H9 (cell line): ENCODE measurements around the gene LITAF. TPM values are rescaled to one million over a fixed set of nuclear protein-coding genes. Genes with fewer than 3 reads are reported as not detected.

Experiments
- DNase-seq: peaks from one replicate; pipeline ENCODE4 v3.0.0-alpha.2; 2017
- H2AFZ ChIP-seq: one replicate; pipeline ENCODE4 v1.6.1; 2013; ENCODE audit warnings: mild to moderate bottlenecking, low read length, control low read depth, moderate library complexity
- H2AK5ac ChIP-seq: 2 replicates; pipeline ENCODE4 v1.6.1; 2013; ENCODE audit warnings: low read length, control low read depth, mixed read lengths; ENCODE audit not compliant: insufficient read length
- H2BK120ac ChIP-seq: one replicate; pipeline ENCODE4 v1.6.1; 2013; ENCODE audit warnings: low read depth, mild to moderate bottlenecking, low read length, control low read depth, inconsistent platforms; ENCODE audit not compliant: poor library complexity, severe bottlenecking
- H2BK12ac ChIP-seq: 2 replicates; pipeline ENCODE4 v1.6.1; 2013; ENCODE audit warnings: low read length, control low read depth, mixed read lengths, low read depth; ENCODE audit not compliant: insufficient read length
- H2BK15ac ChIP-seq: 2 replicates; pipeline ENCODE4 v1.6.1; 2013; ENCODE audit warnings: low read depth, low read length, control low read depth
- H2BK20ac ChIP-seq: one replicate; pipeline ENCODE4 v1.6.1; 2013; ENCODE audit warnings: low read depth, mild to moderate bottlenecking, low read length, control low read depth, inconsistent platforms; ENCODE audit not compliant: poor library complexity, severe bottlenecking
- H2BK5ac ChIP-seq: 2 replicates; pipeline ENCODE4 v1.6.1; 2013; ENCODE audit warnings: low read length, control low read depth, mixed read lengths; ENCODE audit not compliant: insufficient read length
- H3K14ac ChIP-seq: 2 replicates; pipeline ENCODE4 v1.6.1; 2013; ENCODE audit warnings: low read length, control low read depth; ENCODE audit not compliant: insufficient read depth
- H3K18ac ChIP-seq: 2 replicates; pipeline ENCODE4 v1.6.1; 2013; ENCODE audit warnings: low read depth, mild to moderate bottlenecking, mixed read lengths, low read length, control low read depth; ENCODE audit not compliant: insufficient read length
- H3K23ac ChIP-seq: 2 replicates; pipeline ENCODE4 v1.6.1; 2013; ENCODE audit warnings: low read length, control low read depth, mixed read lengths, low read depth; ENCODE audit not compliant: insufficient read length
- H3K23me2 ChIP-seq: 2 replicates; pipeline ENCODE4 v1.6.1; 2013; ENCODE audit warnings: low read depth, mild to moderate bottlenecking, mixed read lengths, low read length, control low read depth; ENCODE audit not compliant: insufficient read length, poor library complexity, severe bottlenecking
- H3K27ac ChIP-seq: 2 replicates; pipeline ENCODE4 v1.5.1; 2013; ENCODE audit warnings: low read length, control low read depth, mixed read lengths, low read depth; ENCODE audit not compliant: insufficient read length
- H3K27me3 ChIP-seq: 2 replicates; pipeline ENCODE4 v1.6.1; 2013; ENCODE audit warnings: low read length, control low read depth, inconsistent platforms; ENCODE audit not compliant: insufficient read depth
- H3K4ac ChIP-seq: 2 replicates; pipeline ENCODE4 v1.6.1; 2013; ENCODE audit warnings: low read depth, mild to moderate bottlenecking, control low read depth, inconsistent platforms, low read length, moderate library complexity
- H3K4me1 ChIP-seq: 2 replicates; pipeline ENCODE4 v1.6.1; 2013; ENCODE audit warnings: low read length, control low read depth, inconsistent platforms; ENCODE audit not compliant: insufficient read depth
- H3K4me2 ChIP-seq: 2 replicates; pipeline ENCODE4 v1.6.1; 2013; ENCODE audit warnings: low read length, control low read depth, mixed read lengths; ENCODE audit not compliant: insufficient read length, insufficient read depth
- H3K56ac ChIP-seq: 2 replicates; pipeline ENCODE4 v1.6.1; 2013; ENCODE audit warnings: low read depth, mild to moderate bottlenecking, mixed read lengths, low read length, control low read depth; ENCODE audit not compliant: insufficient read length
- H3K79me1 ChIP-seq: 2 replicates; pipeline ENCODE4 v1.6.1; 2013; ENCODE audit warnings: low read depth, mild to moderate bottlenecking, moderate library complexity, low read length, control low read depth, inconsistent platforms; ENCODE audit not compliant: insufficient read depth, poor library complexity, severe bottlenecking
- H3K79me2 ChIP-seq: 2 replicates; pipeline ENCODE4 v1.6.1; 2013; ENCODE audit warnings: low read length, control low read depth, inconsistent platforms; ENCODE audit not compliant: insufficient read depth
- H3K9ac ChIP-seq: 2 replicates; pipeline ENCODE4 v1.6.1; 2013; ENCODE audit warnings: low read length, control low read depth, mixed read lengths; ENCODE audit not compliant: insufficient read length; ENCODE audit errors: extremely low read depth
- H3K9me3 ChIP-seq: one replicate; pipeline ENCODE4 v1.6.1; 2013; ENCODE audit warnings: low read depth, low read length, inconsistent platforms; ENCODE audit not compliant: control insufficient read depth
- H3T11ph ChIP-seq: one replicate; pipeline ENCODE4 v1.6.1; 2013; ENCODE audit warnings: mild to moderate bottlenecking, low read length, control low read depth, inconsistent platforms
- H4K20me1 ChIP-seq: one replicate; pipeline ENCODE4 v1.6.1; 2013; ENCODE audit not compliant: control insufficient read depth, insufficient read length, insufficient read depth
- H4K5ac ChIP-seq: 2 replicates; pipeline ENCODE4 v1.6.1; 2013; ENCODE audit warnings: low read depth, mild to moderate bottlenecking, mixed read lengths, low read length, control low read depth; ENCODE audit not compliant: insufficient read length
- H4K8ac ChIP-seq: replicated peaks from 2 replicates; pipeline ENCODE4 v1.6.1; 2013; ENCODE audit warnings: low read length, control low read depth, mixed read lengths, low read depth; ENCODE audit not compliant: insufficient read length
- H4K91ac ChIP-seq: 2 replicates; pipeline ENCODE4 v1.6.1; 2013; ENCODE audit warnings: low read depth, mild to moderate bottlenecking, moderate library complexity, mixed read lengths, low read length, control low read depth; ENCODE audit not compliant: insufficient read length
- H3K27ac Mint-ChIP-seq, 3 experiments: 2 replicates in 2 of 3; 3 replicates in 1 of 3; pipeline ENCODE4 v1.8.0; 2020 to 2021; ENCODE audit warnings: mixed read lengths in 3 of 3, mild to moderate bottlenecking in 1 of 3, moderate library complexity in 1 of 3
- H3K27me3 Mint-ChIP-seq: 2 replicates; pipeline ENCODE4 v1.8.0; 2021; ENCODE audit warnings: low read depth, mild to moderate bottlenecking, moderate library complexity, mixed read lengths
- H3K36me3 Mint-ChIP-seq, 3 experiments: 2 replicates in 2 of 3; 3 replicates in 1 of 3; pipeline ENCODE4 v1.8.0; 2020 to 2021; ENCODE audit warnings: low read depth in 3 of 3, mixed read lengths in 3 of 3; ENCODE audit not compliant: insufficient read depth in 1 of 3
- H3K4me1 Mint-ChIP-seq, 2 experiments: 2 replicates each; pipeline ENCODE4 v1.8.0; 2020; ENCODE audit warnings: mixed read lengths in 2 of 2
- H3K4me3 Mint-ChIP-seq, 2 experiments: 2 replicates in 1 of 2; 3 replicates in 1 of 2; pipeline ENCODE4 v1.8.0; 2020 to 2021; ENCODE audit warnings: mild to moderate bottlenecking in 2 of 2, mixed read lengths in 2 of 2, moderate library complexity in 1 of 2
- H3K9me3 Mint-ChIP-seq, 2 experiments: 2 replicates in 1 of 2; 3 replicates in 1 of 2; pipeline ENCODE4 v1.8.0; 2020; ENCODE audit warnings: mild to moderate bottlenecking in 2 of 2, mixed read lengths in 2 of 2, moderate library complexity in 1 of 2
- WGBS: extraction: QIAGEN DNeasy Blood & Tissue Kit; methylation state at CpG from one replicate; pipeline ENCODE4 v1.1.7; 2013; ENCODE audit warnings: missing lambda C conversion rate, low lambda C conversion rate, mixed read lengths; ENCODE audit not compliant: insufficient read length; ENCODE audit errors: extremely low coverage; 5-methylcytosine and 5-hydroxymethylcytosine counted together
- total RNA-seq: library from RNA; stranded (reverse); gene quantifications from 2 replicates; pipeline ENCODE4 v1.2.1, GENCODE V29; 2021
- TF ChIP-seq, protein P1 (sequence below): fragments of 200-600 bp; sonication (generic); conservative IDR thresholded peaks from 3 replicates; pipeline ENCODE4 v1.8.0; 2021; ENCODE audit warnings: antibody characterized with exemption, mild to moderate bottlenecking

LITAF gene
- total RNA-seq, 1 experiment from 2014 or later = 249 TPM

DNA sequence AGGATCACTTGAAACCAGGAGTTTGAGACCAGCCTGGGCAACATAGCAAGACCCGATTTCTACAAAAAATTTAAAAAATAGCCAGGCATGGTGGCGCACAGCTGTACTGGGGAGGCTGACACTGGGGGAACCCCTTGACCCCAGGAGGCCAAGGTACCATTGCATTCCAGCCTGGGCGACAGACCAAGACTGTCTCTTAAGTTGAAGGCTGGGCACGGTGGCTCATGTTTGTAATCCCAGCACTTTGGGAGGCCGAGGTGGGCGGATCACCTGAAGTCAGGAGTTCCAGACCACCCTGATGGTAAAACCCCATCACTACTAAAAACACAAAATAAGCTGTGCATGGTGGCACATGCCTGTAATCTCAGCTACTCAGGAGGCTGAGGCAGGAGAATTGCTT is 74.9 kb downstream of the LITAF start:
- Histone ChIP-seq H3K14ac (no peak overlapping the region), H2AK5ac (no peak overlapping the region), H2AFZ (no peak overlapping the region), H3K23ac (no peak overlapping the region), H4K8ac (no peak overlapping the region), H3K4ac (no peak overlapping the region), H3T11ph (no peak overlapping the region), H2BK12ac (no peak overlapping the region), H3K9me3 (no peaks in the 10 kb centered on the region), H3K27me3 (no peaks in the 10 kb centered on the region), H3K79me1 (no peaks in the 10 kb centered on the region), H3K4me1 (no peaks in the 10 kb centered on the region), H3K4me2 (no peak overlapping the region), H3K79me2 (no peaks in the 10 kb centered on the region), H2BK20ac (no peak overlapping the region), H2BK5ac (no peak overlapping the region), H3K23me2 (no peaks in the 10 kb centered on the region), H4K5ac (no peak overlapping the region), H3K18ac (no peak overlapping the region), H2BK15ac (no peak overlapping the region), H4K91ac (no peak overlapping the region), H3K9ac (no peak overlapping the region), H2BK120ac (no peak overlapping the region), H4K20me1 (no peaks in the 10 kb centered on the region), H3K56ac (no peak overlapping the region), H3K27ac (no peak overlapping the region)
- no peak for DNase-seq
- H3K27ac Mint-ChIP-seq = no peak overlapping the region
- no peak overlapping the region for H3K4me3 Mint-ChIP-seq
- TF ChIP-seq, protein P1, sequence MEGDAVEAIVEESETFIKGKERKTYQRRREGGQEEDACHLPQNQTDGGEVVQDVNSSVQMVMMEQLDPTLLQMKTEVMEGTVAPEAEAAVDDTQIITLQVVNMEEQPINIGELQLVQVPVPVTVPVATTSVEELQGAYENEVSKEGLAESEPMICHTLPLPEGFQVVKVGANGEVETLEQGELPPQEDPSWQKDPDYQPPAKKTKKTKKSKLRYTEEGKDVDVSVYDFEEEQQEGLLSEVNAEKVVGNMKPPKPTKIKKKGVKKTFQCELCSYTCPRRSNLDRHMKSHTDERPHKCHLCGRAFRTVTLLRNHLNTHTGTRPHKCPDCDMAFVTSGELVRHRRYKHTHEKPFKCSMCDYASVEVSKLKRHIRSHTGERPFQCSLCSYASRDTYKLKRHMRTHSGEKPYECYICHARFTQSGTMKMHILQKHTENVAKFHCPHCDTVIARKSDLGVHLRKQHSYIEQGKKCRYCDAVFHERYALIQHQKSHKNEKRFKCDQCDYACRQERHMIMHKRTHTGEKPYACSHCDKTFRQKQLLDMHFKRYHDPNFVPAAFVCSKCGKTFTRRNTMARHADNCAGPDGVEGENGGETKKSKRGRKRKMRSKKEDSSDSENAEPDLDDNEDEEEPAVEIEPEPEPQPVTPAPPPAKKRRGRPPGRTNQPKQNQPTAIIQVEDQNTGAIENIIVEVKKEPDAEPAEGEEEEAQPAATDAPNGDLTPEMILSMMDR = no peak
- no peaks in the 10 kb centered on the region; a peak in 1 of 7 replicates for H3K36me3 Mint-ChIP-seq
- no peaks in the 10 kb centered on the region; a peak in 1 of 5 replicates for H3K9me3 Mint-ChIP-seq
- H3K27me3 Mint-ChIP-seq = no peaks in the 10 kb centered on the region; the same call in 1 of the 2 replicates
- peaks cover 3 to 10% of the 10 kb centered on the region in 2 experiments for H3K4me1 Mint-ChIP-seq
- no CpG with 5 or more reads among the region's 6 CpGs for WGBS
